GM21576 (cell line): Measurements from ENCODE around the gene RIC1.
"Not testable (repeated sequence)": the region's sequence is repeated elsewhere in the genome, so short reads cannot be mapped to it uniquely, and the experiment has no call there.

Source experiments
- ATAC-seq: cut with Tn5 transposase; IDR thresholded peaks from one replicate; pipeline ENCODE4 v1.9.1; 2021; ENCODE audit warnings: mild to moderate bottlenecking, moderate library complexity; ENCODE audit not compliant: unreplicated experiment

RIC1 gene

DNA sequence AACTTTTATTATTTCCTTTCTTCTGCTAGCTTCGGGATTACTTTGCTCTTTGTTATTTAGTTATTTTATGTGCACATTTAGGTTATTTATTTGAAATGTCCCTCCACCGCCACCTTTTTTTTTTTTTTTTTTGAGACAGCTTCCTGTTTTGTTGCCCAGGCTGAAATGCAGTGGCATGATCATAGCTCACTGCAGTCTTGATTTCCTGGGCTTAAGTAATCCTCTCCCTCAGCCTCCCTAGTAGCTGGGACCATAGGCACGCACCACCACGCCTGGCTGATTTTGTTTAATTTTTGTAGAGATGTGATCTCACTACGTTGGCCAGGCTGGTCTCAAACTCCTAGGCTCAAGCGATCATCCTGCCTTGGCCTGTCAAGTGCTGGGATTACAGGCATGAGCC is 38.5 kb downstream of the RIC1 start:
- ATAC-seq, result no peak

GRCh38 chr9:5670079-5670478 is 41.2 kb downstream of the RIC1 start:
- no peak for ATAC-seq

DNA sequence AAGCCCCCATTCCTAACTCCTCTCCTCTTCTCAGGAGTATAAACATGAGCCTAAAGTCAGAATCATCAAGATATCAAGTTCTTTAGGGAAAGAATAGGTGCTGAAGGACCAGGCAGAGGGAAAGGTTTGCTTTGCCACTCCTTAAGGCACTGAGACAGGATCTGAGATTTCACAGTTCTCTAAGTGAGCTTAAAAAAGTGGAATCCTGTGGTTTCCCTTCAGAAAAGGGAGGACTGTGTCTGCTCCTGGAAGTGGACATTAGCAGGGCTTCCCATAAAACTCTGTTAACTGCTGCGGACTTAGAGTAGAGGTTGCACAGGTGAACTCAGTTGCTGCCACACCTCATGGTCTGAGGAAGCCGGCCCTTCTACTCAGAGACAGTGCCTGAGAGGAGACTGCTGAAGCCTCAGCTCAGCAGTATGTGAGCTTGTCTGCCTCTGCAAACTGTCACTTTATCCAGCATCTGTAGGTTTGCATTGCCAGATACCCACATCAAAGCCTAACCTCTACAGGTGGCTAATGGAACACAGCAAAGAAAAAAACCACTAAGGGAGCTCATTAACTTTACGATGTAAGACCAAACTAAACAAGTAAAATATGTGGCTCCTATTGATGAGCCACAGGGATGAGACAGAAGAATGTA is 42.9 kb downstream of the RIC1 start:
- no peak for ATAC-seq

GRCh38 chr9:5675046-5675445 is 46.1 kb downstream of the RIC1 start:
- not testable (repeated sequence) for ATAC-seq

- not testable (repeated sequence) for ATAC-seq
These were observed 54.7 kb downstream of the RIC1 start for GRCh38 chr9:5683591-5683990.

DNA sequence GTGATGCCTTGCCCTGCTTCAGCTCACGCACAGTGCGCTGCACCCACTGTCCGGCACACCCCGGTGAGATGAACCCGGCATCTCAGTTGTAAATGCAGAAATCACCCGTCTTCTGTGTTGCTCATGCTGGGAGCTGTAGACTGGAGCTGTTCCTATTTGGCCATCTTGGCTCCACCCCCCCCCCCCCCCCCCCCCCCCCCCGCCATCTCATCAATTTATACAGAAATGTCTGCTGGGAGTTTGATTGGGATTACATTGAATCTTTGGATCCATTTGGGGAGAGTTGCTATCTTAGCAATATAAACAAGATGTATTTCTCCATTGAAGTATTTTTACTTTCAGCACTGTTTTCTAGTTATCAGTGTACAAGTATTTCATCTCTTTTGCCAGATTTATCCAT is 55.2 kb downstream of the RIC1 start:
- ATAC-seq, result no peak

- ATAC-seq, result no peak
These were observed 59.2 kb downstream of the RIC1 start for GRCh38 chr9:5688109-5688508.

DNA sequence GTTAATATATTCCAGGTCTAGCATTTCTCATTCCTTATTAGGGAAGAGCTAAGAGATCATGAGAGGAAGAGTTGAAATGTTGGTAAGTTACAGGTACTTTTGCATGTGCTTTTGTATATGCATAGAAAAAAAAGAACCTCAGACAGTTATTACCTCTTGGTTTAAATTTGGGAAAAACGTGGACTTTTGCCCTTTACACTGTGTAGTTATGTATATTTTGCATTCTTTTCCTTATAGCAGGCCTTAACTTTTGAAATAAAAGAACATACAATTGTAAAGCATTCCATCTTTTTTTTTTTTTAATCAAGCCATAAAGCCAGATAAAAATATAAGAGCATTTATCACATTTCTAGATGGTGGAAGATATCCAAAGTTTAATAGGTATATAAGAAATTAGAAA is 61.4 kb downstream of the RIC1 start:
- no peak for ATAC-seq

DNA sequence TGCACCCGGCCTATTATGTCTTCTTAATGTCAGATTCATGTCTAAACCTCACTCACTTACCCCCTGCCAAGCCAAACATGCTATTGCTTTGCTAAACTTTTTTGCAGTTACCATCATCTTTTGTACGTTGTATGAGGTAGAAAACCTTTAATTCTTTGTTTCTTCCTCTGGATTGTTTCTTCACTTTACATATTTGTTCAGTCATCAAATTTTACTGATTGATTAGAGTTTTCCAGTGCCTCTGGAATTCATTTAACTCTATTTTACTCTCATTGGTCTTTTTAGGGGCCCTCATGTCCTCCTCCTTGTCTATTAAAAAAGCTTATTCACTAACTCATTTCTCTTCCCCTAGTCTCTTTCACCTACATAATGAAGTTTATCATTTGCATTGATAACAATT is 67.0 kb downstream of the RIC1 start:
- no peak for ATAC-seq

GRCh38 chr9:5696884-5697283 is 68.0 kb downstream of the RIC1 start:
- ATAC-seq, result no peak

- no peak for ATAC-seq
These were observed 69.1 kb downstream of the RIC1 start for GRCh38 chr9:5698004-5698403.

GRCh38 chr9:5698810-5699556 is 70.1 kb downstream of the RIC1 start:
- ATAC-seq, result no peak

DNA sequence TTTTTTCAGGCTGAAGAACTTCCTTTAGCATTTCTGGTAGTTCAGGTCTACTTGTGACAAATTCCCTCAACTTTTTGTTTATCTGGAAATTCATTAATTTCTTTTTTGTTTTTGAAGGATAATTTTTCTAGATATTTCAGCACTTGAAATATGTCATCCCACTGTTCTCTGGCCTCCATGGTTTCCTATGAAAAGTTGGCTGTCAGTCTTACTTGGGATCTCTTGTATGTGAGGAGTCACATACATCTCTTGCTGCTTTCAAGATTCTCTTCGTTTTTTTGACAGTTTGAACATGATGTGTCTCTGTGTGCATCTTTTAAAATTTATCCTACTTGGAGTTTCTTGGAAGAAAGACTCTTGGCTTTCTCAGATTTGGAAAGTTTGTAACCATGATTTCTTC is 79.5 kb downstream of the RIC1 start:
- ATAC-seq, result no peak

DNA sequence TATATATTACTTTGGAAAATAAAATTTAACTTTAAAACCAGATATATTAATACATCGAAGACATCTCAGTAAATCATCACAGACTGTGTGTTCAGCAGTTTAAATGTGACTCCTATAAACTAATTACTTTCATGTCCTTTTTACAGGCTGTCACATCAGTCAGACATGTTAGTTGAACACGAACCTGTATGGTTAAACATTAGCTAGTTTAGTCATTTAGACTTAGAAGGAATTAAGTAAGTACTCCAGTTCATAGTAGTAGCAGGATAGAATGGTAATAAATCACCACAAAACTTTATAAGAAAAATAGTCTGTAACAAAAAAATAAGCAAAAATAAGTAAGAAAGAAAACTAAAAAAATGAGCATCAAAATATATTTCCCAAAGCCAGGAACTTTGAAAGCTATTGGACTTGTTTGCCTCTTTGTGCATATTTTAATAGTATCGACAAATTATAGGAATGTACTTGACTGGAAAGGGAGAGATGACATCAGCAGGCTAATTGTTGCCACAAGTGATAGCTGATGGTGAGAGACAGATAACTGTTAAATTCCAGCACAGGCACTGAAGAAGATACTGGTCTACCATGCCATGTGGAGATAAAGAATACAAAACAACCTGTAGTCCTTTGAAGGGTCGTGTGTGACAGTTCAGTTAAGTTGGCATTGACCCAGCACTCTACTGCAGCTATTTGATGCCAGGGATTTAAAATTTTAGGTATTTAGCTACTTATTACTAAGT is 83.9 kb downstream of the RIC1 start:
- ATAC-seq, result no peak

GRCh38 chr9:5714501-5715401 is 85.8 kb downstream of the RIC1 start:
- no peak for ATAC-seq

GRCh38 chr9:5715548-5716127 is 86.7 kb downstream of the RIC1 start:
- no peak for ATAC-seq

DNA sequence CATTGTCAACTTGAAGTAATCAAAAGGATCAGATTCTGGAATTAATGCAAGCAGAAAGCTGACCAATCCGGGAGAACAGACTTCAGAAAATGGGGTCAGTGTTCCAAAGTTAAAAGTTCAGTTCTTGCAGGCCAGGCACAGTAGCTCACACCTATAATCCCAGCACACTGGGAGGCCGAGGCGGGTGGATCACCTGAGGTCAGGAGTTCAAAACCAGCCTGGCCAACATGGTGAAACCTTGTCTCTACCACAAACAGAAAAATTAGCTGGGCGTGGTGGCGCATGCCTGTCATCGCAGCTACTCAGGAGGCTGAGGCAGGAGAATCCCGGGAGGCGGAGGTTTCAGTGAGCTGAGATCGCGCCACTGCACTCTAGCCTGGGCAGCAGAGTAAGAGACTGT is 88.5 kb downstream of the RIC1 start:
- ATAC-seq, result not testable (repeated sequence)

DNA sequence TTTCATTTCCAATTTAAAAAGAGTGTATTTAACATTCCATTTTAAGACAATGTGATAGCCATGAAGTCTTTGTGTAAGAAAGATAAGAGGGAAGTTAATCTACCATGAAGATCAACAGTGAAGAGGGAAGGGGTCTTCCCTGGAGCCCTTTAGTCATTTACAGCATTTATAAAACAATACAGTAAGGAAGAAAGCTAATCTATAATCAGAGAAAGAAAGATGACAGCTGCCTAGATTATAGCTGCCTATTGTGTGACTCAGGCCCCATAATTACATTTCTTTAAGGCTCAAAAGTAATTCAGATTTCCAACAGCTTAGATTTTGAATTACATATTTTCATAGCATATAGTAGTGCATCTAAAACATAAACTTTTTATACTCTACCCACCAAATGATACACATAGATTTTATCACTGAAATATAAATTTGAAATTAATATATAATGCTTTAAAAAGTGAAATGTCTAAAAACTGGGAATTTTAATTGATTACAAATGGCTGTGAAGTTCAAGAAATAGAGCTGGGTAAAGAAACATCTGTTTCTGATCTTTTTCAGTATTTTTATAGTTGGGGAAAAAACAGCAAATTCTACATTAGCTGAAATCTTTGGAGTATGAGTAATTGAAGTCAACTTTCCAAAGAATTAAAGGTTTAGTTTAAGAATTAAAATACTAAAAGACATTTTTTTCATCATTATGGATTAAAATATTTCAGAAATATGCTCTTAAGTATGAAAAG is 89.6 kb downstream of the RIC1 start:
- no peak for ATAC-seq

- ATAC-seq, result no peak
These were observed 90.4 kb downstream of the RIC1 start for GRCh38 chr9:5719100-5719926.
